ENCODE data around the gene D2HGDH.

D2HGDH gene

DNA sequence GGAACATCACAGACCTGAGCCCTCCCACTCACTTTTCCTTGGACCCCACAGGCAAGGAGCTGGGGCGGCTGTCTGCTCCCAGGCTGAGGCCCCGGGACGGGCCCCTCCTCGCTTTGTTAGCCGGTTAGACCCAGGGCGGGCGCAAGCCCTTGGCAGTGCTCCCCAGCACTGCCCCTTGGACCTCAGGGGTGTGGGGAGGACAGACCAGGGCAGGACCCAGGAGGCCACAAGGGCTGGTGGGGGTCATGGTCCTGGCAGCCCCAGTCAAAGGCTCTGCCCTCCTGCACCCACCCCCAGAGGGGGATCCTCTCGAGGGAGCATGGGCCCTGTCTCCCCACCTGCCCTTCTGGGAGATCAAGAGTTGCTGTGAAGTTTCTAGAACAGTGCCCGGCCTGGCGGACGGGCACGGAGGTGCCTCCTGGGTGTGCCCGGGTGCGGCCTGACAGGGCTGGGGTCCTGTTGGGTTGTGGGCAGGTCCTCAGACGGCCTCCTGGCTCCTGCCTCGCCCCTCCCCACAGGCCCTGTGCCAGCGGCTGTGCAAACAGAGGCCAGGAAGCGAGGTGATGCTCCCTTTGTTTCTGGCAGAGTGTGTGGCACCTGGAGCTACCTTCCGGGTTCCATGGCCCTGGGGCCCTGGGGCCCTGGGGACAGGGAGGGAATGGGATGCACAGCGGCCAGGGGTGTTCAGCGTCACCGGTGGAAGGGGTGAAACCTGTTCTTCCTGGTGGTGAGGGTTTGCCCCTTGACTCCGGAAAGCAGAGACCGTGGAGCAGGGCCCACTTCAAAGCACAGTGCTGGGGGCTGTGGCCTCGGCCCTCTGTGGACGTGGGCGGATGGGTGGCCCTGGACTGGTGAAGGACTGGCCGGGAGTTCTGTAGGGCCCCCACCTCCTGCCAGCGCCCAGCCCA, 39.3 kb downstream of the D2HGDH start:
- no peak overlapping the region for H4K12ac ChIP-seq (ENCODE audit: low read depth, low read length)
- no peak overlapping the region for H3K4me2 ChIP-seq (ENCODE audit: low read length)
- no peaks in the 10 kb centered on the region for H3K27me3 ChIP-seq (ENCODE audit: insufficient read depth, low read length)
- no peaks in the 10 kb centered on the region for H3K36me3 ChIP-seq (ENCODE audit: control insufficient read depth in 1 of 2, insufficient read depth in 2 of 2, low read length in 2 of 2)
- no peak overlapping the region for H4K91ac ChIP-seq (ENCODE audit: low read depth, low read length)
- no peak overlapping the region for H3K18ac ChIP-seq (ENCODE audit: low read length)
- no peak overlapping the region for H3K23ac ChIP-seq (ENCODE audit: low read length)
- H2AK5ac ChIP-seq (ENCODE audit: low read length): no peak overlapping the region
- no peaks in the 10 kb centered on the region for H3K4me1 ChIP-seq (ENCODE audit: control insufficient read depth in 1 of 2, insufficient read depth in 2 of 2, low read length in 2 of 2)
- H3K4me3 ChIP-seq (ENCODE audit: low read depth, low read length): no peak overlapping the region
- H3K27ac ChIP-seq (ENCODE audit: low read depth, low read length): no peak overlapping the region
- no peak for DNase-seq
- H2BK120ac ChIP-seq (ENCODE audit: insufficient read depth, low read length, poor library complexity): no peak overlapping the region
- WGBS (ENCODE audit: extremely low coverage, insufficient coverage, insufficient read length): no CpG with 5 or more reads among the region's 29 CpGs
- H3K79me1 ChIP-seq (ENCODE audit: low read length): no peaks in the 10 kb centered on the region
- no peak overlapping the region for H2BK5ac ChIP-seq (ENCODE audit: low read depth, low read length, poor library complexity)
- H3K9ac ChIP-seq (ENCODE audit: low read length): no peak overlapping the region
- H4K8ac ChIP-seq (ENCODE audit: low read depth, low read length): no peak overlapping the region
- H2AFZ ChIP-seq (ENCODE audit: insufficient read depth, low read length, poor library complexity): no peak overlapping the region
- H3K79me2 ChIP-seq (ENCODE audit: control insufficient read depth, insufficient read depth, low read length, poor library complexity): peaks cover 2% of the 10 kb centered on the region
- H3K4ac ChIP-seq (ENCODE audit: low read depth, low read length): no peak overlapping the region
- H2BK12ac ChIP-seq (ENCODE audit: low read length): no peak overlapping the region
- no peaks in the 10 kb centered on the region for H3K9me3 ChIP-seq (ENCODE audit: insufficient read depth, low read depth, low read length)
- H3K14ac ChIP-seq (ENCODE audit: low read length): no peak overlapping the region

DNA sequence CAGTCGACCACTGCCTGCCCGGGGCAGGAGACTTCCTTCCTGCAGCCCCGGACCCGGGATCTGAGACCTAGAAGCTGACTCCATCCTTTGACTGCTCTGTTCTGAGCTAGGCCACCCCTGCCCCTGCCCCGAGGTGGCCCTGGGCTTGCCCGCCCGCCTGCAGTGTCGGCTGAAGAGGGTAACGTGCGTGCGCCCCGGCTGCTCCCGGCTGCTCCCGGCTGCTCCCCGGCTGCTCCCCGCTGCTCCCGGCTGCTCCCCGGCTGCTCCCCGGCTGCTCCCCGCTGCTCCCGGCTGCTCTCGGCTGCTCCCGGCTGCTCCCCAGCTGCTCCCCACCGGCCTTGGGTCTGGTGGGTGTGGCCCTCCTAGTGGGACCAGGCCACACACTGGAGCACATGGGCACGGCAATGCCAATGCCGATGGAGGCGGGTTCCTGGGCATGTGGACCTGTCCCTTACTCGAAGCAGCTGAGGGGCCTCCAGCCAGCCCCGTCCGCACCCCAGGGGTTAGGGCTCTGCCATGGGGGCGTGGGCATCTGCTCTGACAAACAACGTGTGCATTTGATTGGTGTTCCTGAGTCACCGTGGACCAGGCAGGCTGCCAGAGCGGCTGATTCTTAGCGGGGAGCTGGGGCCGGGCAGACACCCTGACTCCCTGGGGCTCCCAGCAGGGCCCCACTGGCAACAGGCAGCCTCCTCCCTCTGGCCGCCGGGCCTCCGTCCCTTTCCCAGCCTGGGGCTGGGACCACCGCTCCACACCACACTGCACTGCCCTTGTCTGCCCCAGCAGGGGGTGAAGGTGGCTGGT, 40.2 kb downstream of the D2HGDH start:
- Histone ChIP-seq H3K4me1 (ENCODE audit: control insufficient read depth in 1 of 2, insufficient read depth in 2 of 2, low read length in 2 of 2) (no peaks in the 10 kb centered on the region), H3K27ac (ENCODE audit: low read depth, low read length) (no peak overlapping the region), H2BK12ac (ENCODE audit: low read length) (no peak overlapping the region), H3K9ac (ENCODE audit: low read length) (no peak overlapping the region), H3K27me3 (ENCODE audit: insufficient read depth, low read length) (no peaks in the 10 kb centered on the region), H3K18ac (ENCODE audit: low read length) (no peak overlapping the region), H4K91ac (ENCODE audit: low read depth, low read length) (no peak overlapping the region), H3K9me3 (ENCODE audit: insufficient read depth, low read depth, low read length) (no peaks in the 10 kb centered on the region), H2BK5ac (ENCODE audit: low read depth, low read length, poor library complexity) (no peak overlapping the region), H3K4me3 (ENCODE audit: low read depth, low read length) (no peak overlapping the region), H3K4ac (ENCODE audit: low read depth, low read length) (no peak overlapping the region), H2BK120ac (ENCODE audit: insufficient read depth, low read length, poor library complexity) (no peak overlapping the region), H3K79me2 (ENCODE audit: control insufficient read depth, insufficient read depth, low read length, poor library complexity) (peaks cover 2% of the 10 kb centered on the region), H3K36me3 (ENCODE audit: control insufficient read depth in 1 of 2, insufficient read depth in 2 of 2, low read length in 2 of 2) (no peaks in the 10 kb centered on the region), H4K8ac (ENCODE audit: low read depth, low read length) (no peak overlapping the region), H2AFZ (ENCODE audit: insufficient read depth, low read length, poor library complexity) (no peak overlapping the region), H3K79me1 (ENCODE audit: low read length) (no peaks in the 10 kb centered on the region), H3K14ac (ENCODE audit: low read length) (no peak overlapping the region), H3K23ac (ENCODE audit: low read length) (no peak overlapping the region), H2AK5ac (ENCODE audit: low read length) (no peak overlapping the region), H3K4me2 (ENCODE audit: low read length) (no peak overlapping the region), H4K12ac (ENCODE audit: low read depth, low read length) (no peak overlapping the region)
- WGBS (ENCODE audit: extremely low coverage, insufficient coverage, insufficient read length): no CpG with 5 or more reads among the region's 40 CpGs
- DNase-seq: no peak

DNA sequence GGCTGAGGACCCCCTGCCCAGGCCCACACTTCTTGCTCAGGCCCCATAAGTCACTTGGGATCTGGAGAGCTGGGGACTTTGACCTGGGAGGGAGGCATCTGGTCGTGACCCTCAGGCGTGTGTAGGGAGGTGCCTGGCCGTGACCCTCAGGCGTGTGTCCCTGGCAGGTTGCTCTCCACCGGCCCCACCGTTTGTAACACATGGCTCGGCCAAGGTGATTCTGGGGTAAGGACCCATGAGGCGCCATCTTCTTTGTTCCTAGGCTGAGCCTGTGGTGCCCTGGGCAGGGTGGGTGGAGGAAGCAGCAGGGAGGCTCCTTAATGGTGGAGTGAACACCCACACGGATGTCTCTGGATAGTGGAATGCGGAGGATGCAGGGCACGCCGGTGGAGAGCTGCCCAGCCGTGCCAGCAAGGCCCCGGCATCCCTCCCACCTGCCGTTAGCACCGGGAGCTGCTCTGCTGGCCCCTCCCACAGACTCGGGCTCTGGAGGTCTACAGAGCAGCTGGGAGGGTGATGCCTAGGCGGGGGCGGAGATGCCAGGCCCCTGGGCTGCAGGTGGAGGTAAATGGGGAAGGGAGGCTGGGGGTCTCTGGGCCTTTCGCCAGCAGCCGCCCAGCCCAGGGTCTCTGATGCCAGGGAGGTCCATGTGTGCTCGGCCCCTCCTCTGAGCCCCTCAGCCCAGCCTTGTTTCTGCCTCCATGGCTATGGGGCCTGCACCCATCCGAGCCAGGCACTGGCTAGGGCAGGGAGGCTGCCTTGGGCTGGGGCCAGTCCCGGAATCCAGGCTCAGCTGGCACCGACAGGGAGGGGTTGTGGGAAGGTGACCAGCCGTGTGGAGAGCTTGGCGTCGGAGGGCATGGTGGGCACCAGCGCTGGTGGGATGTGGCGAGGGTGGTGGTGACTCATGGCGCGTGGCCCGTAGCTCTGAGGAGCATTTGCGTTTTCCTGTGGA, 41.1 kb downstream of the D2HGDH start:
- no peak overlapping the region for H3K18ac ChIP-seq (ENCODE audit: low read length)
- no peak overlapping the region for H3K9ac ChIP-seq (ENCODE audit: low read length)
- H3K27me3 ChIP-seq (ENCODE audit: insufficient read depth, low read length): no peaks in the 10 kb centered on the region
- H4K8ac ChIP-seq (ENCODE audit: low read depth, low read length): no peak overlapping the region
- no peak overlapping the region for H2AK5ac ChIP-seq (ENCODE audit: low read length)
- H4K12ac ChIP-seq (ENCODE audit: low read depth, low read length): no peak overlapping the region
- H3K14ac ChIP-seq (ENCODE audit: low read length): no peak overlapping the region
- no peak overlapping the region for H3K27ac ChIP-seq (ENCODE audit: low read depth, low read length)
- H3K4ac ChIP-seq (ENCODE audit: low read depth, low read length): no peak overlapping the region
- DNase-seq: no peak
- H2BK120ac ChIP-seq (ENCODE audit: insufficient read depth, low read length, poor library complexity): no peak overlapping the region
- no peaks in the 10 kb centered on the region for H3K79me1 ChIP-seq (ENCODE audit: low read length)
- no CpG with 5 or more reads among the region's 34 CpGs for WGBS (ENCODE audit: extremely low coverage, insufficient coverage, insufficient read length)
- H3K23ac ChIP-seq (ENCODE audit: low read length): no peak overlapping the region
- no peak overlapping the region for H4K91ac ChIP-seq (ENCODE audit: low read depth, low read length)
- H3K9me3 ChIP-seq (ENCODE audit: insufficient read depth, low read depth, low read length): no peaks in the 10 kb centered on the region
- H2BK12ac ChIP-seq (ENCODE audit: low read length): no peak overlapping the region
- H3K4me3 ChIP-seq (ENCODE audit: low read depth, low read length): no peak overlapping the region
- H2AFZ ChIP-seq (ENCODE audit: insufficient read depth, low read length, poor library complexity): no peak overlapping the region
- H3K4me1 ChIP-seq (ENCODE audit: control insufficient read depth in 1 of 2, insufficient read depth in 2 of 2, low read length in 2 of 2): no peaks in the 10 kb centered on the region
- no peaks in the 10 kb centered on the region for H3K36me3 ChIP-seq (ENCODE audit: control insufficient read depth in 1 of 2, insufficient read depth in 2 of 2, low read length in 2 of 2)
- H2BK5ac ChIP-seq (ENCODE audit: low read depth, low read length, poor library complexity): no peak overlapping the region
- H3K79me2 ChIP-seq (ENCODE audit: control insufficient read depth, insufficient read depth, low read length, poor library complexity): peaks cover 2% of the 10 kb centered on the region
- no peak overlapping the region for H3K4me2 ChIP-seq (ENCODE audit: low read length)
